HepG2 (cell line): ENCODE measurements around the gene AKAP8. TPM values are rescaled to one million over a fixed set of nuclear protein-coding genes. Genes with fewer than 3 reads are reported as not detected.

Source experiments
- CCDC6 ChIP-seq: sonication (generic); formaldehyde crosslinking; IDR thresholded peaks from 2 replicates; pipeline ENCODE4 v1.8.1; 2022; ENCODE audit warnings: mild to moderate bottlenecking, missing genetic modification reagents, moderate library complexity
- KDM5B ChIP-seq: sonication (generic); formaldehyde crosslinking; IDR thresholded peaks from 2 replicates; pipeline ENCODE4 v1.4.0; 2020; ENCODE audit warnings: missing genetic modification reagents, mild to moderate bottlenecking, borderline replicate concordance
- NCOA2 ChIP-seq: sonication (generic); formaldehyde crosslinking; IDR thresholded peaks from 2 replicates; pipeline ENCODE4 v1.8.0; 2022; ENCODE audit warnings: inconsistent platforms
- NR2F6 ChIP-seq, 2 experiments: IDR thresholded peaks; 2 replicates each; pipeline ENCODE4 v1.6.1; 2016; ENCODE audit warnings: antibody characterized with exemption in 1 of 2, mild to moderate bottlenecking in 1 of 2
- PHF21A ChIP-seq: sonication (generic); formaldehyde crosslinking; IDR thresholded peaks from 2 replicates; pipeline ENCODE4 v1.5.0; 2020; ENCODE audit warnings: mild to moderate bottlenecking, missing genetic modification reagents
- RBM22 ChIP-seq: fragments of 200-400 bp; formaldehyde crosslinking; optimal IDR thresholded peaks from 2 replicates; pipeline ENCODE3; 2017; ENCODE audit warnings: mild to moderate bottlenecking, low read length, moderate library complexity
- SIN3A ChIP-seq: IDR thresholded peaks from 2 replicates; pipeline ENCODE4 v1.6.1; 2011; ENCODE audit warnings: low read depth, mild to moderate bottlenecking, control low read depth, low read length, borderline replicate concordance
- SRSF1 ChIP-seq: fragments of 200-400 bp; formaldehyde crosslinking; optimal IDR thresholded peaks from 2 replicates; pipeline ENCODE3; 2017; ENCODE audit warnings: mild to moderate bottlenecking, low read depth, low read length, moderate library complexity
- STAG1 ChIP-seq: sonication (generic); formaldehyde crosslinking; IDR thresholded peaks from 2 replicates; pipeline ENCODE4 v1.4.0; 2020; ENCODE audit warnings: missing genetic modification reagents
- TCF12 ChIP-seq, 2 experiments: fragments of 450-650 bp in 1 of 2; sonication (generic) in 1 of 2; formaldehyde crosslinking in 1 of 2; IDR thresholded peaks; 2 replicates each; pipeline versions ENCODE4 v1.6.1 to v1.8.0; 2017 to 2022; ENCODE audit warnings: antibody characterized with exemption in 1 of 2, mild to moderate bottlenecking in 1 of 2, missing genetic modification reagents in 1 of 2, moderate library complexity in 1 of 2
- ZNF460 ChIP-seq: sonication (generic); formaldehyde crosslinking; IDR thresholded peaks from 2 replicates; pipeline ENCODE4 v1.5.1; 2020; ENCODE audit warnings: missing genetic modification reagents, mild to moderate bottlenecking, borderline replicate concordance
- ZNF563 ChIP-seq: sonication (generic); formaldehyde crosslinking; IDR thresholded peaks from 2 replicates; pipeline ENCODE4 v1.8.0; 2022; ENCODE audit warnings: mild to moderate bottlenecking, moderate library complexity, missing genetic modification reagents
- ZNF709 ChIP-seq: sonication (generic); formaldehyde crosslinking; IDR thresholded peaks from 2 replicates; pipeline ENCODE4 v1.5.0; 2020; ENCODE audit warnings: mild to moderate bottlenecking, missing genetic modification reagents
- polyA plus RNA-seq, 8 experiments: library from polyadenylated mRNA; depleted of rRNA in 3 of 8; stranded (reverse) in 7 of 8; unstranded in 1 of 8; fragments of >200 nt; fragmentation: Illumina TruSeq in 4 of 8; extraction: Trizol in 4 of 8; gene quantifications; 2 replicates each; pipeline versions ENCODE4 v1.2.1 to v1.2.3, GENCODE V29; 2011 to 2016; ENCODE audit warnings: low read depth in 4 of 8, missing spikeins in 1 of 8, mixed read lengths in 1 of 8; ENCODE audit not compliant: insufficient read depth in 1 of 8
- total RNA-seq, 5 experiments: library from RNA; depleted of rRNA; stranded (reverse); fragments of >200 nt; fragmentation: Illumina TruSeq; extraction: Trizol; gene quantifications; 2 replicates each; pipeline ENCODE4 v1.2.3, GENCODE V29; 2016; ENCODE audit warnings: low read depth in 1 of 5
- TF ChIP-seq, protein P1 (sequence below): sonication (generic); formaldehyde crosslinking; IDR thresholded peaks from 2 replicates; pipeline ENCODE4 v1.4.0; 2020; ENCODE audit warnings: mild to moderate bottlenecking, missing genetic modification reagents, borderline replicate concordance
- TF ChIP-seq, protein P2 (sequence below): sonication (generic); formaldehyde crosslinking; IDR thresholded peaks from 2 replicates; pipeline ENCODE4 v1.5.1; 2020; ENCODE audit warnings: missing genetic modification reagents, mild to moderate bottlenecking, borderline replicate concordance
- TF ChIP-seq, protein P3 (sequence below): sonication (generic); formaldehyde crosslinking; IDR thresholded peaks from 2 replicates; pipeline ENCODE4 v1.5.1; 2020; ENCODE audit warnings: mild to moderate bottlenecking, missing genetic modification reagents, moderate library complexity
- TF ChIP-seq, protein P4 (sequence below): sonication (generic); formaldehyde crosslinking; IDR thresholded peaks from 2 replicates; pipeline ENCODE4 v1.8.0; 2022; ENCODE audit warnings: low read depth, missing genetic modification reagents

AKAP8 gene
- total and polyA plus RNA-seq, 2 of the 13 experiments (the other 11 are each of a cell fraction or from before 2014, with no cell fraction given) = 15.9 to 22.1 TPM

DNA sequence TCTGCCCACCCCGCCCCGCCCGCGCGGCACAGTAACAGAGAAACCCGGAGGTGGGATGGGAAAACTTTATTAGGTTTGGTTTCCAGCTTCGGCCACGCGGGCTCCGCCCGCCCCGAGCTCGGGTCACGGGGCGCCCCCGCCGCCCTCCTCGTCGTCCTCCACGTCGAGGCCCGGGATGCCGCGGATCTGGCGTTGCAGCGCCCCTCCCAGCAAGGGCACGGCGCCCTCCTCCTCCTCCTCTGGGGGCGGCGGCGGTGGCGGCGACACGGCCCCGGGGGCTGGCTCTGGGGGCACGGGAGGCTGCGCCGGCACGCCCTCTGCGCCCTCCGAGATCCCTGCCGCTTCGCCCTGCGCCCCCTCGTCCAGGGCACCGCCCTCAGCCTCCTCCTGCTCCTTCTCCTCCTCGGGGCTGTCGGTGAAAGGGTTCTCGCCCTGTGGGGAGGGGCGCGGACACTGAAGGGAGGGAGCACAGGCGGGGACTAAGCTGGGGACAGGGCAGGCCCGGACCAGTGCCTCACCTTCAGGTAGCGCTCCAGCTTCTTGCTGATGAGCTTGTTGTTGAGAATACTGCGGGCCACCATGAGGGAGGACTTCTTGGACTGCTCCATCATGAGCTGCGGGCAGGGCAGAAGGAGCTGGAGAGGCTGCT is 536 bp upstream of the AKAP8 start (continued):
- TF ChIP-seq, protein P1, sequence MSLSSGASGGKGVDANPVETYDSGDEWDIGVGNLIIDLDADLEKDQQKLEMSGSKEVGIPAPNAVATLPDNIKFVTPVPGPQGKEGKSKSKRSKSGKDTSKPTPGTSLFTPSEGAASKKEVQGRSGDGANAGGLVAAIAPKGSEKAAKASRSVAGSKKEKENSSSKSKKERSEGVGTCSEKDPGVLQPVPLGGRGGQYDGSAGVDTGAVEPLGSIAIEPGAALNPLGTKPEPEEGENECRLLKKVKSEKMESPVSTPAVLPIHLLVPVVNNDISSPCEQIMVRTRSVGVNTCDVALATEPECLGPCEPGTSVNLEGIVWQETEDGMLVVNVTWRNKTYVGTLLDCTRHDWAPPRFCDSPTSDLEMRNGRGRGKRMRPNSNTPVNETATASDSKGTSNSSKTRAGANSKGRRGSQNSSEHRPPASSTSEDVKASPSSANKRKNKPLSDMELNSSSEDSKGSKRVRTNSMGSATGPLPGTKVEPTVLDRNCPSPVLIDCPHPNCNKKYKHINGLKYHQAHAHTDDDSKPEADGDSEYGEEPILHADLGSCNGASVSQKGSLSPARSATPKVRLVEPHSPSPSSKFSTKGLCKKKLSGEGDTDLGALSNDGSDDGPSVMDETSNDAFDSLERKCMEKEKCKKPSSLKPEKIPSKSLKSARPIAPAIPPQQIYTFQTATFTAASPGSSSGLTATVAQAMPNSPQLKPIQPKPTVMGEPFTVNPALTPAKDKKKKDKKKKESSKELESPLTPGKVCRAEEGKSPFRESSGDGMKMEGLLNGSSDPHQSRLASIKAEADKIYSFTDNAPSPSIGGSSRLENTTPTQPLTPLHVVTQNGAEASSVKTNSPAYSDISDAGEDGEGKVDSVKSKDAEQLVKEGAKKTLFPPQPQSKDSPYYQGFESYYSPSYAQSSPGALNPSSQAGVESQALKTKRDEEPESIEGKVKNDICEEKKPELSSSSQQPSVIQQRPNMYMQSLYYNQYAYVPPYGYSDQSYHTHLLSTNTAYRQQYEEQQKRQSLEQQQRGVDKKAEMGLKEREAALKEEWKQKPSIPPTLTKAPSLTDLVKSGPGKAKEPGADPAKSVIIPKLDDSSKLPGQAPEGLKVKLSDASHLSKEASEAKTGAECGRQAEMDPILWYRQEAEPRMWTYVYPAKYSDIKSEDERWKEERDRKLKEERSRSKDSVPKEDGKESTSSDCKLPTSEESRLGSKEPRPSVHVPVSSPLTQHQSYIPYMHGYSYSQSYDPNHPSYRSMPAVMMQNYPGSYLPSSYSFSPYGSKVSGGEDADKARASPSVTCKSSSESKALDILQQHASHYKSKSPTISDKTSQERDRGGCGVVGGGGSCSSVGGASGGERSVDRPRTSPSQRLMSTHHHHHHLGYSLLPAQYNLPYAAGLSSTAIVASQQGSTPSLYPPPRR = no peak
- TF ChIP-seq, protein P2, sequence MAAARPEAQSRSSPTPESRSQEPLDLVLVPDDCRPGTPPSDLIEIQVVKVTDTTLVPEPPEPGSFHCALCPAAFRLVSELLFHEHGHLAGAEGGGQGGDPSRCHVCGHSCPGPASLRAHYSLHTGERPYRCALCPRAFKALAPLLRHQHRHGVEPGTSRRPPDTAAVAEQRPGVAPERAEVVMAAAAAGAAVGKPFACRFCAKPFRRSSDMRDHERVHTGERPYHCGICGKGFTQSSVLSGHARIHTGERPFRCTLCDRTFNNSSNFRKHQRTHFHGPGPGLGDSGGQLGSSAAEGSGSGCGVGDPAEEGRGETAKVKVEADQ (CRISPR knock-in tag) = no peak
- TF ChIP-seq STAG1 = peak; percentile 2; the same call in 1 of the 2 replicates
- peak; percentile 56; the same call in 1 of the 2 replicates for TF ChIP-seq SIN3A
- TF ChIP-seq KDM5B (CRISPR knock-in tag) = peak; percentile 12; the same call in 1 of the 2 replicates
- no peak for TF ChIP-seq SRSF1
- no peak for TF ChIP-seq NCOA2
- peak; percentile 7; the same call in 1 of the 2 replicates for TF ChIP-seq PHF21A (CRISPR knock-in tag)
- no peak for TF ChIP-seq NR2F6 (IDR thresholded peaks at IDR 0.05)
- TF ChIP-seq NR2F6 (CRISPR knock-in tag; IDR thresholded peaks at IDR 0.05) = no peak; the same call in 1 of the 2 replicates
- TF ChIP-seq ZNF709 = peak; percentile 61; the same call in 1 of the 2 replicates
- TF ChIP-seq RBM22 = peak; percentile 13
- peak; percentile 69 for TF ChIP-seq ZNF460 (CRISPR knock-in tag)
- TF ChIP-seq TCF12 (IDR thresholded peaks at IDR 0.05) = no peak
- TF ChIP-seq TCF12 (CRISPR knock-in tag; IDR thresholded peaks at IDR 0.05) = no peak
- TF ChIP-seq, protein P3, sequence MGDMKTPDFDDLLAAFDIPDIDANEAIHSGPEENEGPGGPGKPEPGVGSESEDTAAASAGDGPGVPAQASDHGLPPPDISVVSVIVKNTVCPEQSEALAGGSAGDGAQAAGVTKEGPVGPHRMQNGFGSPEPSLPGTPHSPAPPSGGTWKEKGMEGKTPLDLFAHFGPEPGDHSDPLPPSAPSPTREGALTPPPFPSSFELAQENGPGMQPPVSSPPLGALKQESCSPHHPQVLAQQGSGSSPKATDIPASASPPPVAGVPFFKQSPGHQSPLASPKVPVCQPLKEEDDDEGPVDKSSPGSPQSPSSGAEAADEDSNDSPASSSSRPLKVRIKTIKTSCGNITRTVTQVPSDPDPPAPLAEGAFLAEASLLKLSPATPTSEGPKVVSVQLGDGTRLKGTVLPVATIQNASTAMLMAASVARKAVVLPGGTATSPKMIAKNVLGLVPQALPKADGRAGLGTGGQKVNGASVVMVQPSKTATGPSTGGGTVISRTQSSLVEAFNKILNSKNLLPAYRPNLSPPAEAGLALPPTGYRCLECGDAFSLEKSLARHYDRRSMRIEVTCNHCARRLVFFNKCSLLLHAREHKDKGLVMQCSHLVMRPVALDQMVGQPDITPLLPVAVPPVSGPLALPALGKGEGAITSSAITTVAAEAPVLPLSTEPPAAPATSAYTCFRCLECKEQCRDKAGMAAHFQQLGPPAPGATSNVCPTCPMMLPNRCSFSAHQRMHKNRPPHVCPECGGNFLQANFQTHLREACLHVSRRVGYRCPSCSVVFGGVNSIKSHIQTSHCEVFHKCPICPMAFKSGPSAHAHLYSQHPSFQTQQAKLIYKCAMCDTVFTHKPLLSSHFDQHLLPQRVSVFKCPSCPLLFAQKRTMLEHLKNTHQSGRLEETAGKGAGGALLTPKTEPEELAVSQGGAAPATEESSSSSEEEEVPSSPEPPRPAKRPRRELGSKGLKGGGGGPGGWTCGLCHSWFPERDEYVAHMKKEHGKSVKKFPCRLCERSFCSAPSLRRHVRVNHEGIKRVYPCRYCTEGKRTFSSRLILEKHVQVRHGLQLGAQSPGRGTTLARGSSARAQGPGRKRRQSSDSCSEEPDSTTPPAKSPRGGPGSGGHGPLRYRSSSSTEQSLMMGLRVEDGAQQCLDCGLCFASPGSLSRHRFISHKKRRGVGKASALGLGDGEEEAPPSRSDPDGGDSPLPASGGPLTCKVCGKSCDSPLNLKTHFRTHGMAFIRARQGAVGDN = peak; percentile 83
- TF ChIP-seq, protein P4, sequence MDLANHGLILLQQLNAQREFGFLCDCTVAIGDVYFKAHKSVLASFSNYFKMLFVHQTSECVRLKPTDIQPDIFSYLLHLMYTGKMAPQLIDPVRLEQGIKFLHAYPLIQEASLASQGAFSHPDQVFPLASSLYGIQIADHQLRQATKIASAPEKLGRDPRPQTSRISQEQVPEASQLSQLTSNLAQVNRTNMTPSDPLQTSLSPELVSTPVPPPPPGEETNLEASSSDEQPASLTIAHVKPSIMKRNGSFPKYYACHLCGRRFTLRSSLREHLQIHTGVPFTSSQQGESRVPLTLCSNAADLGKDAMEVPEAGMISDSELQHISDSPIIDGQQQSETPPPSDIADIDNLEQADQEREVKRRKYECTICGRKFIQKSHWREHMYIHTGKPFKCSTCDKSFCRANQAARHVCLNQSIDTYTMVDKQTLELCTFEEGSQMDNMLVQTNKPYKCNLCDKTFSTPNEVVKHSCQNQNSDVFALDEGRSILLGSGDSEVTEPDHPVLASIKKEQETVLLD (CRISPR knock-in tag) = peak; percentile 61; the same call in 1 of the 2 replicates
- TF ChIP-seq CCDC6 (CRISPR knock-in tag) = no peak
- 0 out of 2 replicates have a peak, but pooled peaks have one; percentile 6 for TF ChIP-seq ZNF563
